ENCODE results near the gene APCDD1L.

APCDD1L gene

GRCh38 chr20:58446960-58447265 lies 68.3 kb downstream of the APCDD1L start:
- H3K4me1 ChIP-seq (ENCODE audit: insufficient read depth, low read length), result no peaks in the 10 kb centered on the region
- H3K9ac ChIP-seq (ENCODE audit: low read depth, low read length), result no peak overlapping the region
- H3K9me3 ChIP-seq (ENCODE audit: control insufficient read depth, insufficient read depth, low read length), result no peaks in the 10 kb centered on the region
- no peaks in the 10 kb centered on the region for H3K36me3 ChIP-seq (ENCODE audit: insufficient read depth, low read length)

- Histone ChIP-seq H3K36me3 (ENCODE audit: insufficient read depth, low read length) (no peaks in the 10 kb centered on the region), H3K9me3 (ENCODE audit: control insufficient read depth, insufficient read depth, low read length) (no peaks in the 10 kb centered on the region), H3K9ac (ENCODE audit: low read depth, low read length) (no peak overlapping the region), H3K4me1 (ENCODE audit: insufficient read depth, low read length) (no peaks in the 10 kb centered on the region)
Observed at GRCh38 chr20:58446264-58446959, 68.8 kb downstream of the APCDD1L start.

- Histone ChIP-seq H3K36me3 (ENCODE audit: insufficient read depth, low read length) (no peaks in the 10 kb centered on the region), H3K9ac (ENCODE audit: low read depth, low read length) (no peak overlapping the region), H3K4me1 (ENCODE audit: insufficient read depth, low read length) (no peaks in the 10 kb centered on the region), H3K9me3 (ENCODE audit: control insufficient read depth, insufficient read depth, low read length) (no peaks in the 10 kb centered on the region)
Observed at GRCh38 chr20:58444746-58445255, 70.4 kb downstream of the APCDD1L start.

DNA sequence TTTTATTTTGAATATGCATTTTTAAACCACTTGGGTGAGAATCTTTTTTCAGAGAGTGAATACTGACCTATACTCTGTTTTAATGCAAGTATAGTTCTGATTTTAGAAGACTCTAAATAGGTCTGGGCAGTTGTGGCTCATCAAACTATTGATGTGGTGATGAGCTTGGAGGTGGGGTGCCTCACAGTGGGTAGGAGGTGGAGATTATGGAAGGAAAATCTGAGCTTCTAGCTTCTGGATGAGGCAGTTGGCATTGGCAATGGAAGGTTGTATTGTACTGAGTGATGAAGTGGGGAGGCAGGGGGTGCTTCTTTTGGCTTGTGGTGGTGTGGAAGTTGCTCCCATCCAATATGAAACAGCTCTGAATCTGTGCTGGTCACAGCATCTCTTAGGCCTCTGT lies 73.5 kb downstream of the APCDD1L start:
- no peak overlapping the region for H3K9ac ChIP-seq (ENCODE audit: low read depth, low read length)

GRCh38 chr20:58440021-58440767 lies 75.0 kb downstream of the APCDD1L start:
- H3K36me3 ChIP-seq (ENCODE audit: insufficient read depth, low read length), result 0 out of 2 replicates have a peak, but pooled peaks cover 9% of the 10 kb centered on the region
- H3K4me1 ChIP-seq (ENCODE audit: insufficient read depth, low read length), result peaks cover 16% of the 10 kb centered on the region
- H3K9ac ChIP-seq (ENCODE audit: low read depth, low read length), result no peak overlapping the region
- H3K9me3 ChIP-seq (ENCODE audit: control insufficient read depth, insufficient read depth, low read length), result no peaks in the 10 kb centered on the region

More for the DNA sequence above, 73.5 kb downstream of the APCDD1L start:
- 0 out of 2 replicates have a peak, but pooled peaks cover 9% of the 10 kb centered on the region for H3K36me3 ChIP-seq (ENCODE audit: insufficient read depth, low read length)
- H3K9me3 ChIP-seq (ENCODE audit: control insufficient read depth, insufficient read depth, low read length), result no peaks in the 10 kb centered on the region
- peaks cover 13% of the 10 kb centered on the region for H3K4me1 ChIP-seq (ENCODE audit: insufficient read depth, low read length)

GRCh38 chr20:58438970-58439808 lies 76.0 kb downstream of the APCDD1L start:
- Histone ChIP-seq H3K9me3 (ENCODE audit: control insufficient read depth, insufficient read depth, low read length) (no peaks in the 10 kb centered on the region), H3K9ac (ENCODE audit: low read depth, low read length) (no peak overlapping the region), H3K36me3 (ENCODE audit: insufficient read depth, low read length) (0 out of 2 replicates have a peak, but pooled peaks cover 9% of the 10 kb centered on the region), H3K4me1 (ENCODE audit: insufficient read depth, low read length) (peaks cover 24% of the 10 kb centered on the region)

- H3K36me3 ChIP-seq (ENCODE audit: insufficient read depth, low read length), result peaks cover 11% of the 10 kb centered on the region; the same call in 1 of the 2 replicates
Observed at GRCh38 chr20:58436868-58437645, 78.1 kb downstream of the APCDD1L start.

GRCh38 chr20:58435237-58435636 lies 80.0 kb downstream of the APCDD1L start:
- no peak overlapping the region for H3K9ac ChIP-seq (ENCODE audit: low read depth, low read length)
- H3K36me3 ChIP-seq (ENCODE audit: insufficient read depth, low read length), result peaks cover 11% of the 10 kb centered on the region; the same call in 1 of the 2 replicates
- H3K4me1 ChIP-seq (ENCODE audit: insufficient read depth, low read length), result peaks cover 27% of the 10 kb centered on the region
- H3K9me3 ChIP-seq (ENCODE audit: control insufficient read depth, insufficient read depth, low read length), result no peaks in the 10 kb centered on the region

More at GRCh38 chr20:58436868-58437645, 78.1 kb downstream of the APCDD1L start:
- Histone ChIP-seq H3K9ac (ENCODE audit: low read depth, low read length) (no peak overlapping the region), H3K4me1 (ENCODE audit: insufficient read depth, low read length) (peaks cover 27% of the 10 kb centered on the region), H3K9me3 (ENCODE audit: control insufficient read depth, insufficient read depth, low read length) (no peaks in the 10 kb centered on the region)

DNA sequence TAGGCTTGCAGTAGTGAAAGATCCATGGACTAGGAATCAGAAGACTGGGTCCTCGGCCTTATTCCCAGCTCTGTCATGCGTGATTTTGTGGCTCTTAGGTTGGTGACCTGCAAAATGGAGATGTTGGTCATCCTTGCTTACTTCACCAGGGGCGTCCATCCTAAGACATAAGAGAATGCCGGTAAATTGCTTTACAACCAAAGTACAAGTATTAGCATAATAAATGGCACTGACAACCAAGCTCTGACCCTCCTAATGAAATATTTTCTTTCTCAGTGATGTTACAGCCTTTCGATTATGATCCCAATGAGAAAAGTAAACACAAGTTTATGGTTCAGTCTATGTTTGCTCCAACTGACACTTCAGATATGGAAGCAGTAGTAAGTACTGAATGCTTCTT lies 80.9 kb downstream of the APCDD1L start:
- peaks cover 11% of the 10 kb centered on the region; the same call in 1 of the 2 replicates for H3K36me3 ChIP-seq (ENCODE audit: insufficient read depth, low read length)
- H3K9ac ChIP-seq (ENCODE audit: low read depth, low read length), result no peak overlapping the region

GRCh38 chr20:58433759-58434158 lies 81.4 kb downstream of the APCDD1L start:
- H3K9me3 ChIP-seq (ENCODE audit: control insufficient read depth, insufficient read depth, low read length), result no peaks in the 10 kb centered on the region
- H3K36me3 ChIP-seq (ENCODE audit: insufficient read depth, low read length), result peaks cover 11% of the 10 kb centered on the region; the same call in 1 of the 2 replicates
- H3K4me1 ChIP-seq (ENCODE audit: insufficient read depth, low read length), result peaks cover 17% of the 10 kb centered on the region
- no peak overlapping the region for H3K9ac ChIP-seq (ENCODE audit: low read depth, low read length)

More for the DNA sequence above, 80.9 kb downstream of the APCDD1L start:
- Histone ChIP-seq H3K9me3 (ENCODE audit: control insufficient read depth, insufficient read depth, low read length) (no peaks in the 10 kb centered on the region), H3K4me1 (ENCODE audit: insufficient read depth, low read length) (peaks cover 23% of the 10 kb centered on the region)

- Histone ChIP-seq H3K36me3 (ENCODE audit: insufficient read depth, low read length) (peaks cover 11% of the 10 kb centered on the region; the same call in 1 of the 2 replicates), H3K9ac (ENCODE audit: low read depth, low read length) (no peak overlapping the region), H3K9me3 (ENCODE audit: control insufficient read depth, insufficient read depth, low read length) (no peaks in the 10 kb centered on the region)
Observed at GRCh38 chr20:58433029-58433647, 82.1 kb downstream of the APCDD1L start.

GRCh38 chr20:58432186-58432954 lies 82.8 kb downstream of the APCDD1L start:
- Histone ChIP-seq H3K9me3 (ENCODE audit: control insufficient read depth, insufficient read depth, low read length) (no peaks in the 10 kb centered on the region), H3K4me1 (ENCODE audit: insufficient read depth, low read length) (peaks cover 14% of the 10 kb centered on the region), H3K36me3 (ENCODE audit: insufficient read depth, low read length) (peaks cover 5% of the 10 kb centered on the region; the same call in 1 of the 2 replicates), H3K9ac (ENCODE audit: low read depth, low read length) (no peak overlapping the region)

More at GRCh38 chr20:58433029-58433647, 82.1 kb downstream of the APCDD1L start:
- H3K4me1 ChIP-seq (ENCODE audit: insufficient read depth, low read length), result peaks cover 14% of the 10 kb centered on the region
